Central memory CD8-positive, alpha-beta T cell (primary cell): ENCODE measurements around the gene NCOA1.
A peak's percentile ranks its signal among the peaks of the same experiment; 100 is the strongest.

Experiments used
- ATAC-seq: fragments of 150-1000 bp; cut with Tn5 transposase; replicated peaks from 2 replicates; pipeline ENCODE4 v1.10.0; 2022; ENCODE audit warnings: mild to moderate bottlenecking, moderate FRiP score, moderate number of reproducible peaks; ENCODE audit not compliant: poor library complexity, severe bottlenecking; ENCODE audit errors: extremely low read depth
- DNase-seq, 2 donors: peaks; one replicate each; pipeline ENCODE4 v3.0.0; 2021; ENCODE audit warnings: low spot score in 2 of 2
- H3K27ac Mint-ChIP-seq: one replicate; pipeline ENCODE4 v1.8.0; 2022; ENCODE audit warnings: low read depth, mild to moderate bottlenecking, moderate library complexity, mixed read lengths
- H3K27me3 Mint-ChIP-seq: one replicate; pipeline ENCODE4 v1.8.0; 2022; ENCODE audit warnings: mixed read lengths
- H3K36me3 Mint-ChIP-seq: one replicate; pipeline ENCODE4 v1.8.0; 2022; ENCODE audit warnings: mild to moderate bottlenecking, moderate library complexity, mixed read lengths; ENCODE audit not compliant: insufficient read depth
- H3K4me1 Mint-ChIP-seq: one replicate; pipeline ENCODE4 v1.8.0; 2022; ENCODE audit warnings: mixed read lengths
- H3K4me3 Mint-ChIP-seq: one replicate; pipeline ENCODE4 v1.8.0; 2022; ENCODE audit warnings: mild to moderate bottlenecking, moderate library complexity, mixed read lengths
- H3K9me3 Mint-ChIP-seq: one replicate; pipeline ENCODE4 v1.8.0; 2022; ENCODE audit warnings: mixed read lengths

The NCOA1 gene

DNA sequence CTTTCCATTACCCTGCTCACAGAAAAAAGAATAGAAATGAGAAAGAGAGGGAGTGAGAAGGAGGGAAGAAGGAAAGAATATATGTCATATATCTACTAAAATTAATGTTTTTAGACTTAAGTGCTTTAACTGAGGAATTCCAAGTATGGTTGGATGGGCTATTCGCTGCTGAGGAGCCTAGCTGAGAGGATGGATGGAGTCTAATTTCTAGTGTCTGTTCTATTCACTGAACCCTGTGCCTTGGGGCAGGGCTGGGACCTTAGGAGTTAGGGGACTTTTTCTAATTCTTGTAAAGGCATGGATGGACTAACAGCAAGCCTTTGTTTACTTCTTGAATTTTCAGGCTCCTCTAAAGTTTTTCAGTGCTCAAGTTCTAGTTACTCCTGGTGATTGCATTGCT is 192.4 kb downstream of the NCOA1 start:
- H3K36me3 Mint-ChIP-seq, result peaks cover 16% of the 10 kb centered on the region
- H3K9me3 Mint-ChIP-seq, result no peaks in the 10 kb centered on the region
- ATAC-seq (no peak), DNase-seq (no peak)
- H3K4me3 Mint-ChIP-seq, result no peak overlapping the region
- peaks cover 21% of the 10 kb centered on the region for H3K4me1 Mint-ChIP-seq
- H3K27ac Mint-ChIP-seq, result no peak overlapping the region
- H3K27me3 Mint-ChIP-seq, result no peaks in the 10 kb centered on the region

- Mint-ChIP-seq H3K4me1 (peaks cover 20% of the 10 kb centered on the region), H3K9me3 (no peaks in the 10 kb centered on the region), H3K36me3 (peaks cover 12% of the 10 kb centered on the region), H3K4me3 (no peak overlapping the region), H3K27me3 (no peaks in the 10 kb centered on the region), H3K27ac (no peak overlapping the region)
- ATAC-seq, result no peak
- no peak for DNase-seq
Observed at GRCh38 chr2:24690524-24690923, 199.5 kb downstream of the NCOA1 start.

- Mint-ChIP-seq H3K27ac (no peak overlapping the region), H3K9me3 (no peaks in the 10 kb centered on the region), H3K4me1 (peaks cover 19% of the 10 kb centered on the region), H3K27me3 (no peaks in the 10 kb centered on the region), H3K36me3 (peaks cover 14% of the 10 kb centered on the region), H3K4me3 (no peak overlapping the region)
- DNase-seq (no peak), ATAC-seq (no peak)
Observed at GRCh38 chr2:24691806-24692205, 200.8 kb downstream of the NCOA1 start.

DNA sequence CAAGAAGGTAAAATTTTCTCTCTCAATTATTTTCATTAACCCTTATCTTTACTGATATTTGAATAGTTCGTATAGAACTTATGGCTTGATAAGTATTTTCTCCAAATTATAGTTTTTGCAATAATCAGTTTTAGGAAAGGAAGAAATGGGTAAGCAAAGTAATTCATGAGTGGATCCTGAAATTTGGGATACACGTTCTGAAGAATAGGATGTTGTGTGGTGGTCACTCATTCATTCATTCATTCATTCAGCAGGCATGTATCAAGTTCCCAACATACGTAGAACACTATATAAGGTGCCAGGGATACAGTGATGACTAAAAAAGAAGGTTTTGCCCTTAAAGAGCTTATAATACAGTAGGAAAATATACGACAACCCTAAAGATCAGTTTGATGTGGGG is 206.7 kb downstream of the NCOA1 start:
- no peaks in the 10 kb centered on the region for H3K4me1 Mint-ChIP-seq
- no peak for DNase-seq
- no peaks in the 10 kb centered on the region for H3K9me3 Mint-ChIP-seq
- H3K27me3 Mint-ChIP-seq, result no peaks in the 10 kb centered on the region
- H3K4me3 Mint-ChIP-seq, result no peak overlapping the region
- no peak for ATAC-seq
- H3K27ac Mint-ChIP-seq, result no peak overlapping the region
- H3K36me3 Mint-ChIP-seq, result peaks cover 17% of the 10 kb centered on the region

- ATAC-seq (no peak), DNase-seq (no peak)
- no peaks in the 10 kb centered on the region for H3K9me3 Mint-ChIP-seq
- H3K4me1 Mint-ChIP-seq, result no peaks in the 10 kb centered on the region
- no peak overlapping the region for H3K27ac Mint-ChIP-seq
- no peaks in the 10 kb centered on the region for H3K27me3 Mint-ChIP-seq
- H3K36me3 Mint-ChIP-seq, result peaks cover 22% of the 10 kb centered on the region
- H3K4me3 Mint-ChIP-seq, result no peak overlapping the region
Observed at GRCh38 chr2:24702800-24703199, 211.7 kb downstream of the NCOA1 start.

DNA sequence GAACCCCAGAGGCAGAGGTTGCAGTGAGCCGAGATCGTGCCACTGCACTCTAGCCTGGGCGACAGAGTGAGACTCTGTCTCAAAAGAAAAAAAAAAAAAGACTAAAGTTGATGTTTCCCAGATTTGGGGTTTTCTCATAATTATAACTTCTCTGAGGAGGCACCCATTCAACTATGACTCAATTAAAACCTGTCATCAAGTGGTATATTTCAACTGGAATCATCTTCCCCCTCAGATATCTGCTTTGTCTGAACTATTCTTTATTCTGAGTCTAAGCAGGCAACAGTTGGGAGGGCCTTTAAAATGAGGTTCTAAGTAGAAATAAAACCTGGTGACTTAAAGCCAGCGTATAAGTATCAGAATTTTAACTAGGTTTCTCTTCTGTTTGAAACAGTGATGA is 213.6 kb downstream of the NCOA1 start:
- peaks cover 26% of the 10 kb centered on the region for H3K36me3 Mint-ChIP-seq
- DNase-seq, result no peak
- H3K27ac Mint-ChIP-seq, result no peak overlapping the region
- no peaks in the 10 kb centered on the region for H3K4me1 Mint-ChIP-seq
- H3K9me3 Mint-ChIP-seq, result no peaks in the 10 kb centered on the region
- no peaks in the 10 kb centered on the region for H3K27me3 Mint-ChIP-seq
- no peak overlapping the region for H3K4me3 Mint-ChIP-seq
- ATAC-seq, result no peak

DNA sequence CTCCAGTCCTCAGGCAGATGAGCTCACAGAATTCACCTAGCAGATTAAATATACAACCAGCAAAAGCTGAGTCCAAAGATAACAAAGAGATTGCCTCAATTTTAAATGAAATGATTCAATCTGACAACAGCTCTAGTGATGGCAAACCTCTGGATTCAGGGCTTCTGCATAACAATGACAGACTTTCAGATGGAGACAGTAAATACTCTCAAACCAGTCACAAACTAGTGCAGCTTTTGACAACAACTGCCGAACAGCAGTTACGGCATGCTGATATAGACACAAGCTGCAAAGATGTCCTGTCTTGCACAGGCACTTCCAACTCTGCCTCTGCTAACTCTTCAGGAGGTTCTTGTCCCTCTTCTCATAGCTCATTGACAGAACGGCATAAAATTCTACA is 216.1 kb downstream of the NCOA1 start:
- Mint-ChIP-seq H3K27me3 (no peaks in the 10 kb centered on the region), H3K4me3 (no peak overlapping the region), H3K4me1 (no peaks in the 10 kb centered on the region), H3K27ac (no peak overlapping the region), H3K36me3 (peaks cover 39% of the 10 kb centered on the region), H3K9me3 (no peaks in the 10 kb centered on the region)
- ATAC-seq (no peak), DNase-seq (no peak)

DNA sequence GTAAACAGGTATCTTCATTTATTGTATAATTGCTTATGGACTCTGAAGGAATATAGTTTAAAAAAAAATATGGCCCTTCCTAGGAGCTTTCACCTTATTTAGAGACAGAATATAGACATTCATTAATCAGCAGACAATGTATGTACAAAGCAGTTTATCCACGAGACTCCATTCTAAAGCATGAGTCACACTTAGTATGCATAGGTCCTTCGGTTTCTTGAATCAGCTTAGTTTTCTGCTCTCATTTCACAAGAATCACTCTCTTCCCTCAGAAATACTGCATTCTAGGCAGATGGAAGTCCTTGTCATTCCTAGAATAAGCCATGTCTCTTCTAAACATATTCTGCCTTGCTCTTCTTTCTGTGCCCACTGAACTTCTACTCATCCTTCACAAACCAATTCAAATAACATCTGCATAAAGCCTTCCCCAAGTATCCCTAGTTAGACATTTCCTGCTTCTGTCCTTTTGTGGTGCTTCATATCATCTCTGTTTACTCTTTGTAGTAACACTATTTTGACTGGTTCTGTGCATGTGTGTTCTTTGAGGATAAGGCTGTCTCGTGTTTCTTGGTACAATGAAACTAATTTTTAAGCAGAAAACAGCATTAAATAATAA is 217.6 kb downstream of the NCOA1 start:
- no peak overlapping the region for H3K27ac Mint-ChIP-seq
- ATAC-seq (no peak), DNase-seq (no peak)
- H3K27me3 Mint-ChIP-seq, result no peaks in the 10 kb centered on the region
- no peaks in the 10 kb centered on the region for H3K9me3 Mint-ChIP-seq
- peaks cover 48% of the 10 kb centered on the region for H3K36me3 Mint-ChIP-seq
- H3K4me3 Mint-ChIP-seq, result no peak overlapping the region
- H3K4me1 Mint-ChIP-seq, result no peaks in the 10 kb centered on the region

GRCh38 chr2:24710806-24711205 is 219.8 kb downstream of the NCOA1 start:
- no peaks in the 10 kb centered on the region for H3K9me3 Mint-ChIP-seq
- H3K27me3 Mint-ChIP-seq, result no peaks in the 10 kb centered on the region
- no peak for DNase-seq
- no peak overlapping the region for H3K4me3 Mint-ChIP-seq
- ATAC-seq, result no peak
- peaks cover 55% of the 10 kb centered on the region for H3K36me3 Mint-ChIP-seq
- no peak overlapping the region for H3K27ac Mint-ChIP-seq
- H3K4me1 Mint-ChIP-seq, result peaks cover 5% of the 10 kb centered on the region

DNA sequence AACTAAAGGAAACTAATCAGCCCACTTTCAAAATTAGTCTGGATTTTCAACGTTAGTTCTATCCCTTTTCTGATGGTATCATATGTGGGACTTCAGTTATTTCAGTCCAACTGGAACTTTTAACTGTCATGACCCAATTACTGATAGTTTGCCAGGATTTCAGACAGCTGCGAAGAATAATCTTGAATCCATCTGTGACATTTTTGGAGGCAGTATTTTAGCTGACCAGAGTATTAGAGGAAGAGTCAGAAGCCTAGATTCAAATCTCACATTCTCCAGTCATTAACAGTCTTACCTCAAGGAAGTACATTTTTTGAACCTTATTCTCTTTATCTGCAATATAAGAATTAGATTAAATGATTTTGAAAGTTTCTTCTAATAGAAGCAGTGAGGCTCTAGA is 220.8 kb downstream of the NCOA1 start:
- peaks cover 56% of the 10 kb centered on the region for H3K36me3 Mint-ChIP-seq
- no peak overlapping the region for H3K4me3 Mint-ChIP-seq
- no peak for DNase-seq
- H3K9me3 Mint-ChIP-seq, result no peaks in the 10 kb centered on the region
- ATAC-seq, result no peak
- H3K4me1 Mint-ChIP-seq, result peaks cover 5% of the 10 kb centered on the region
- no peak overlapping the region for H3K27ac Mint-ChIP-seq
- H3K27me3 Mint-ChIP-seq, result no peaks in the 10 kb centered on the region

- H3K4me3 Mint-ChIP-seq, result no peak overlapping the region
- no peak overlapping the region for H3K27ac Mint-ChIP-seq
- peaks cover 5% of the 10 kb centered on the region for H3K4me1 Mint-ChIP-seq
- H3K27me3 Mint-ChIP-seq, result no peaks in the 10 kb centered on the region
- ATAC-seq, result no peak
- H3K36me3 Mint-ChIP-seq, result peaks cover 55% of the 10 kb centered on the region
- no peaks in the 10 kb centered on the region for H3K9me3 Mint-ChIP-seq
- DNase-seq, result no peak
Observed at GRCh38 chr2:24712296-24712695, 221.2 kb downstream of the NCOA1 start.

DNA sequence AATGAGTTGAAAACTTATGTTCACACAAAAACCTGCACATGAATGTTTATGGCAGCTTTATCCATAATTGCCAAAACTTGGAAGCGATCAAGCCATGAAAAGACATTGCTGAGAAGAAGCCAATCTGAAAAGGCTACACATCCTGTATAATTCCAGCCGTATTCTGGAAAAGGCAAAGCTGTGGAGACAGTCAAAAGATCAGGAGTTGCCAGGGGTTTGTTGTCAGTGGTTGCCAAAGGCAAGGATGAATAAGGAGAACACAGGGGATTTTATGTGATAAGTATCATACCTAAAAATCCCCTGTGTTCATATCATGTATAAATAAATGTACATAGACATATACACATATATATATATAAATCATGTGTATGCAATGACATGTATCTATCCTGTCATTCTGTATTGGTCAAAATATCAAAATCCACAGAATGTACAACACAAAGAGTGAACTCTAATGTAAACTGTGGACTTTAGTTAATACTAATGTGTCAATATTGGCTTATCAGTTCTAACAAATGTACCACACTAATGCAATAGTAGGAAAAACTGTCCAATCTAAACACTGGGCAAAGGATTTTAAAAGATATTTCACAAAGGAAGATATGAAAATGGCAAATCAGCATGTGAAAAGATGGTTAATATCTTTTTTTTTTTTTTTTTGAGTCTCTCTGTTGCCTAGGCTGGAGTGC is 226.4 kb downstream of the NCOA1 start:
- no peak overlapping the region for H3K27ac Mint-ChIP-seq
- DNase-seq, result no peak
- no peaks in the 10 kb centered on the region for H3K9me3 Mint-ChIP-seq
- peaks cover 5% of the 10 kb centered on the region for H3K4me1 Mint-ChIP-seq
- ATAC-seq, result no peak
- H3K36me3 Mint-ChIP-seq, result peaks cover 40% of the 10 kb centered on the region
- H3K27me3 Mint-ChIP-seq, result no peaks in the 10 kb centered on the region
- no peak overlapping the region for H3K4me3 Mint-ChIP-seq

DNA sequence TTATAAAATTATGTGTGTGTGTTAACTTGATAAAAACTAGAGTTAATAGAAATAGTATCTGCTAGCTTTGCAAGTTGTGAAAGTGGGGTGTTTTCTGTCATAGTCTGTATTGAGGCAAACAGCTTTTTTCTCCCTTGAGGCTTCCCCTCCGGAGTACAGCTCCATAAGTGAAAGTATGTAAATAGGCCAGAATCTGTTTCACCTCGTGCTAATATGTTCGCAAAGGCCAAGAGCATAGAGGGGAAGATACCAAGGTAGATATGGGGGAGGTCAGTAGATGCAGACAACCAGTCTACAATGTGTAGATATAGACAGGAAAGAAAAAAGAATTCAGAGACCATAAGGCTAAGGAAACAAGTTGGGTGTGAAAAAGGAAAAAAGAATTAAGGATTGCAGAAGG is 229.3 kb downstream of the NCOA1 start:
- H3K27ac Mint-ChIP-seq, result peak overlapping the region; percentile 6
- DNase-seq (no peak), ATAC-seq (no peak)
- no peaks in the 10 kb centered on the region for H3K4me1 Mint-ChIP-seq
- peaks cover 26% of the 10 kb centered on the region for H3K36me3 Mint-ChIP-seq
- no peak overlapping the region for H3K4me3 Mint-ChIP-seq
- no peaks in the 10 kb centered on the region for H3K27me3 Mint-ChIP-seq
- no peaks in the 10 kb centered on the region for H3K9me3 Mint-ChIP-seq
